HG02943 (cell line): Measurements from ENCODE around the gene SLC6A4.
"Not testable (repeated sequence)": the region's sequence is repeated elsewhere in the genome, so short reads cannot be mapped to it uniquely, and the experiment has no call there.

Experiments
- ATAC-seq: cut with Tn5 transposase; IDR thresholded peaks from one replicate; pipeline ENCODE4 v1.9.1; 2021; ENCODE audit warnings: mild to moderate bottlenecking, low read depth, moderate library complexity; ENCODE audit not compliant: unreplicated experiment

The SLC6A4 gene

DNA sequence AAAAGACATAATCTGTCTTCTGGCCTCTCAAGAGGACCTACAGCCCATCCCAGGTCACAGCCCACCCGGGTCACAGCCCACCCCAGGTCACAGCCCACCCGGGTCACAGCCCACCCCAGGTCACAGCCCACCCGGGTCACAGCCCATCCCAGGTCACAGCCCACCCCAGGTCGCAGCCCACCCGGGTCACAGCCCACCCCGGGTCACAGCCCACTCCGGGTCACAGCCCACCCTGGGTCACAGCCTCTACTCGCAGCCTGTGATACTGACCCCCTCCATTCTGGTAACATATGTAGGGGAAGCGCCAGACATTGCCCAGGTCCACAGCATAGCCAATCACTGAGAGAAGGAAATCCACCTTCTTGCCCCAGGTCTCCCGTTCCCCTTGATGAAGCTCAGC, 14.2 kb downstream of the SLC6A4 start:
- ATAC-seq, result no peak

DNA sequence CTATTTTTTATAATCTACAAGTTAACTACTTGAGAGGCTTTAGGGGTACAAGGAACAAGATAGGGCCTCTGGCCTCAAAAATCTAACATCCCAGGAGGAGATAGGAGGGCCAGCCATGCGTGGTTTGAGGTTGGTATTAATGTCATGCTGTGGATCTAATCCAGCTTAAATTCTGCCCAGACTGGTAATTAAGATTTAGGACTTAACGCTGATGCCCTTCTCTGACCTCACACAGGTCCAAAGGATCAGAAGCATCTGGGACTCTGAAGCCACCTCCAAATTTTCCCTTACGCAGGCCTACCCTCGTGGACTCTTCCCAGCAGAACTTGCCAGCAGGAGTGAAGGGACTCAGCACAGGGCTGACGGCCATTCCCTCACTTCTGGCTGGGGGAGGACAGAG, 15.1 kb downstream of the SLC6A4 start:
- ATAC-seq, result no peak

GRCh38 chr17:30219833-30220232, 15.7 kb downstream of the SLC6A4 start:
- ATAC-seq, result no peak

DNA sequence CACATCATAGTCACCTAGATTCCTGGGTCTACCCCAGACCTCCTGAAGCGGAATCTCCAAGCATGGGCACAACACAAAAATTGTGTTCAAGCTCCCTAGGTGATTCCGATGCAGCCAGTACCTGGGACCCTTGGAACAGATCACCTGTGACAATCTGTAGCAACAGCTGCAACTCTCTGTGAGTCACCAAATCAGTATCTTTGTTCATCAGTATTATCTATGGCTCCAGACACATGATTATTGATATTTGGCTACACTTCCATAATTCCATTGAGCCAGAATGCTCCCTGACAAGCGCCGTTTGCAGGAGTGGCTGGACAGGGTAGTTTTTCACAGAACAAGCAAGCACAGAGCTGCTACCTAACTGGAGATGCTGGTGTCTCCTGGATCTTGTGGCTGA, 16.2 kb downstream of the SLC6A4 start:
- ATAC-seq, result no peak

- ATAC-seq, result no peak
Observed at GRCh38 chr17:30218799-30219198, 16.7 kb downstream of the SLC6A4 start.

GRCh38 chr17:30217746-30218245, 17.7 kb downstream of the SLC6A4 start:
- no peak for ATAC-seq

DNA sequence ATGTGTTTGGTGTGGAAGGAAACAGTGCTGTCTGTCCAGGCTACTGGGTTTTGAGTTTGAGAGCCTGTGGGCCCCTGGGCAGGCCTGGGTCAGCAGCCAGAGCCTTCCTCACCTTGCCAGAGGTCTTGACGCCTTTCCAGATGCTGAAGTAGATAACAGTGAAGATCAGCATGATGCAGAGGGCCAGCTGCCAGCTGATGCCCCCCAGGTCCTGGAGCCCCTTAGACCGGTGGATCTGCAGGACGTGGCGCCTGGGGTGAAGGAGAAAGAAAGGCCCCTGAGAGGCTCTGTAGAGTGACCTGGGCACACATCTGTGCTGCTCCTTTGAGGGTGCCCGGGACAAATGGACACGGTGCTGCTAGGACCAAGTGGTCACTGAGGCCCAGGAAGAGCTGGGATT, 18.4 kb downstream of the SLC6A4 start:
- ATAC-seq, result no peak

- ATAC-seq, result no peak
Observed at GRCh38 chr17:30212750-30213149, 22.7 kb downstream of the SLC6A4 start.

DNA sequence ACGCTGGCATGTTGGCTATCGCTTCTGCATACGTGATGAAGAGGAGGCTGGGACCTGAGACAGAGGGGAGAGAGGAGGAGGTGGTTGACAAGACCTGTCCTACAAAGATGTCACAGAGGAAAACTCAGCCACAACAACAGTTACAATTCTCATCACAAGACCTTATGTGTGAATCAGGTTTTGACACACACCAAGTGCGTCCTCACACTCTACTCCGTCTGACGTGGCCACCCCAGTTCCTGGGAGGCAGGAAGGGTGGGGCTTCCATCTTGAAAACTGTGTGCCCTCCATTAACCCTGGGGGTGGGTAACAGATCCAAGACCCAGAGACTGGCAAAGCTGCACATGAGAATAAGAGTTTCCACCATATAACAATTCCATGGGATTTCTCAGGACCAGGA, 24.1 kb downstream of the SLC6A4 start:
- no peak for ATAC-seq

DNA sequence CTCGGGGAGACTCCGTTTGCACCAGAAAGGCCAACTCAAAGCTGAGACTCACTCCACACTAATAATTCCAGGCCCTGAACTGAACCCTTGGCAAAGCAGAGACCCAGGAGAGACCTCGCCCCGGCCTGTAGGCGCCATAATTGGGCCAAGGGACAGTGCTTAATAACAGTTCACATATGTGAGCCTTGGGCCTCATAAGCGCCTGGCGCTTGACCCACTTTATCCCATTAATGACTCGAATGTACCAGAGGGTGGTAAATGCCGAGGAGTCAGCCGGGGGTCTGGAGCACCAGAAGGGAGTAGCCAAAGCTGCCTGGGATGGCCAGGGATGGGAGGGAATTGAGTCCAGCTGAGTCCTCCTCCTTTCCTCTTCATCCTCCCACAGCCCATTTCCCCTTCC, 24.6 kb downstream of the SLC6A4 start:
- ATAC-seq, result no peak

DNA sequence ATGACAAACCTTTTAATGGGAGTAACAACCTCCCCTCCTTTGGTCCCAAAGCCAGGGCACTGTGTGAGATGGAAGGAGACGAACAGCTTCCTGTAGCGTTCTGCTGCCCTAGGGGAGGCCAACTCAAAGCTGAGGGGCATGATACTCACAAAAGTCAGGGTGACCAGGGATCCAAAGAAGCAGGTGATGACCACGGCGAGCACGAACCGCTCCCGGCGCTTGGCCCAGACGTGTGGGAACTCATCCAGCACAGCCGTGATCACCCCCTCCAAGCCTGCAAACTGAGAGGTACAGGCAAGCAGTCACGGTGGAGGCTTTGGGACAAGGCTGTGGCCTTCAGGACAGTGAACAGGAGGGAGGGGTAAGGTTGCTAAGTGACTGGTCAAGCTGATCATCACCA, 25.1 kb downstream of the SLC6A4 start:
- ATAC-seq, result no peak

DNA sequence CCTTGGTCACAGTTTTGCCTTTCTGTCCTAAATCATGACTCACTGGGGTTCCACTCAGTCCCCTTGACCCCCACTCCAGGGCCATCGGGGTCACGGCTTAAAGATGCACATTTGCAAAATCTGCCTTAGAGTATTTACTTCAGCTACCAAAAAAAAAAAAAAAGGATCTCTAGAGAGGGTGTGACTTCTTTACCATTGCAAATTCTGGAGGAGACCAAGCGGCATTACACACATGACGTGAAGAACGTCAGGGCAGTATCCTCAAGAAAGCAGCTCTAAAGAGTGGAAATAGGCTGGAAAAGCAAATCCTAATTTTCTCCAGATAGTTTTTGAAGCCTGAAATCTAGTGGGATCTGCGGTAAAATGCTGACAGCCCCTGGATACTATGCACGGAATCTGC, 25.6 kb downstream of the SLC6A4 start:
- no peak for ATAC-seq

DNA sequence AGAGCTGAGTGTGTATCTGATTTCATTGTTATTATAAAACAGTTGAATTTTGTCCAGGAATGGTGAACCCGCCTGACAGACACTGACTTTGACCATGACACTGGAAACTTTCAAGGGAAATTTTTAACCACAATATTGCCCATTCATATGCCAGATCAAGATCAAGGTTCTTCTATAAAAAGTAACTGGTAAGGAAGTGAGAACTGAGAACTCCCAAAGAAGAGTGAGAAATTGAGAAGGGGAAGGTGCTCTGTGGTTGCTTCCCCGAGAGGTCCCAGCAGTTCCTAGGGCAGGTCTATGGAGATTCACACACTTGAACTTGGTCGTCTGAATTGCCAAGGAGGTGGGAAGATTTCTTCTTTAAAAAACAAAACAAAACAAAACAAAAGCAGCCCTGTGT, 27.3 kb downstream of the SLC6A4 start:
- ATAC-seq, result no peak

GRCh38 chr17:30207655-30208054, 27.8 kb downstream of the SLC6A4 start:
- no peak for ATAC-seq

- no peak for ATAC-seq
Observed at GRCh38 chr17:30203471-30203981, 32.0 kb downstream of the SLC6A4 start.

- not testable (repeated sequence) for ATAC-seq
Observed at GRCh38 chr17:30200656-30201055, 34.8 kb downstream of the SLC6A4 start.

DNA sequence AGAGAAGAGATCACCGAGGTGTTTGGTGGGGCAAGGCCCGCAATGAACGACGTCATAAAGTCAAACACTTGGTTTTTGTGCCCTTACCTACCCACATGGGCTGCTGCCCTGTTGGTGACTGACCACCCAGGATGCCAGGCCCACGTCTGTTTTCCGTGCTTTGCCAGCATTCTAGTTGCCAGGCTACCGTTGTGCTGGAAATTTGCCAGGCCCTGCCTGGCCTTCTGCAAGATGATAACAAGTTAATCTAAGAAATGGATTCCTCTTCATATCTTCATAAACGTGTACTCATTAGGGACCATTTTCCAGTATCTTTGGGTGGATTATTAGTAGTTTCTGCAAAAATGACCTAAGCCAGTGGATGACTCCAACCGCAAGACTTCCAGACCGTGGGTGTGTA, 35.4 kb downstream of the SLC6A4 start:
- ATAC-seq, result no peak

- no peak for ATAC-seq
Observed at GRCh38 chr17:30199600-30199999, 35.9 kb downstream of the SLC6A4 start.

DNA sequence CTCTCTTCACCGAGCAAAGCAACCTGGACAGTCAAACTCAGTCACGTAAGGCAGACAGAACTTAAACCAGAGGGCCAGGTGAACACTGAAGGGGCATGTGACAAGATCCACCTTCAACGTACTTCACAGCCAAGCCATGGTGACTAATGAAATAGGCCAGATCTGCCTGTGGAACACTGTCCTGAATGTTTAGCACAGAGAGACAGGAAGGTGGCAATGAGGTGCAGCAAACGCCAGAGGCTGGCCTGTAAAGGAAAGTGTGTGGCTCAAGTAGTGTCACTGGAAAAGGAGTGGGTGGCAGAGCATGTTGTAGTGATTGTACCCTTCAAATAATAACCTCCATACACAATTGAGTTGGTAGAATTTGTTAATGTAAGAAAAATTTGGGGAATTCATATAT, 38.1 kb downstream of the SLC6A4 start:
- no peak for ATAC-seq

- ATAC-seq, result no peak
Observed at GRCh38 chr17:30196504-30196903, 39.0 kb downstream of the SLC6A4 start.

DNA sequence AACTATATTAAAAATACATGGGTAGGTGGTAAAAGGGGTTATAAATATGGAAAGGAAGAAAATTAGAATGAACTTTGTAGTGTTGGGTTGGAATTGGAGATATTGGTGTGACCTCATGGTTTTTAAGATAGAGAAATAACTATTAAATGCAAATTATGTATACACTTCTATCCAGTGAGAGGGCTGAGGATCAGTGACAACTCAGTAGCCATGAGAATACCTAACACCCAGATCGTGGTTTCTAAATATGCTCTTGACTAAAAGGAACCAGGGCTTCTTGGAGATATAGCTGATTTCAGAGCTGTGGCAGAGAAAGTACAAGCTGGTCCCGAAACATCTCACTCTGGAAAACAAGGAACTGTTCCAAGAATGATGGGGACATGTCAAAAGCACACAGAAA, 44.4 kb downstream of the SLC6A4 start:
- no peak for ATAC-seq

GRCh38 chr17:30188211-30188939, 47.1 kb downstream of the SLC6A4 start:
- ATAC-seq, result no peak
